Neural progenitor cell (in vitro differentiated cells): ENCODE results near the gene CSHL1. TPM values are rescaled to one million over a fixed set of nuclear protein-coding genes. Genes with fewer than 3 reads are reported as not detected.
A peak's percentile ranks its signal among the peaks of the same experiment; 100 is the strongest.
"Not testable (repeated sequence)": the region's sequence is repeated elsewhere in the genome, so short reads cannot be mapped to it uniquely, and the experiment has no call there.

ENCODE experiments used
- DNase-seq: peaks from one replicate; pipeline ENCODE4 v3.0.0-alpha.2; 2016; ENCODE audit warnings: low spot score
- H2AFZ ChIP-seq: fragments of 200-600 bp; sonication (generic); replicated peaks from 2 replicates; pipeline ENCODE4 v1.6.1; 2016; ENCODE audit warnings: antibody characterized with exemption
- H3F3A ChIP-seq: fragments of 200-600 bp; sonication (generic); 2 replicates; pipeline ENCODE4 v1.6.1; 2016; ENCODE audit warnings: antibody characterized with exemption, low read depth
- H3K27ac ChIP-seq: fragments of 200-600 bp; sonication (generic); 2 replicates; pipeline ENCODE4 v1.5.1; 2016; ENCODE audit warnings: mild to moderate bottlenecking
- H3K27me3 ChIP-seq: fragments of 200-600 bp; sonication (generic); 2 replicates; pipeline ENCODE4 v1.6.1; 2016; ENCODE audit warnings: mild to moderate bottlenecking, moderate library complexity
- H3K36me3 ChIP-seq: fragments of 200-600 bp; sonication (generic); 2 replicates; pipeline ENCODE4 v1.5.1; 2016
- H3K4me1 ChIP-seq: fragments of 200-600 bp; sonication (generic); 2 replicates; pipeline ENCODE4 v1.6.1; 2016; ENCODE audit warnings: mixed run types
- H3K4me2 ChIP-seq: fragments of 200-600 bp; sonication (generic); 2 replicates; pipeline ENCODE4 v1.6.1; 2016
- H3K4me3 ChIP-seq: fragments of 200-600 bp; sonication (generic); 2 replicates; pipeline ENCODE4 v1.5.1; 2016
- H3K79me2 ChIP-seq: fragments of 200-600 bp; sonication (generic); 2 replicates; pipeline ENCODE4 v1.6.1; 2016; ENCODE audit warnings: low read depth
- H3K9ac ChIP-seq: fragments of 200-600 bp; sonication (generic); 2 replicates; pipeline ENCODE4 v1.6.1; 2016
- H3K9me3 ChIP-seq: fragments of 200-600 bp; sonication (generic); 2 replicates; pipeline ENCODE4 v1.5.1; 2016; ENCODE audit warnings: low read depth
- H4K20me1 ChIP-seq: fragments of 200-600 bp; sonication (generic); 2 replicates; pipeline ENCODE4 v1.6.1; 2016; ENCODE audit warnings: low read depth
- H3K27ac Mint-ChIP-seq: 3 replicates; pipeline ENCODE4 v1.8.0; 2021; ENCODE audit warnings: mixed read lengths
- H3K27me3 Mint-ChIP-seq: 2 replicates; pipeline ENCODE4 v1.8.0; 2022; ENCODE audit warnings: low read depth, mild to moderate bottlenecking, inconsistent platforms, moderate library complexity, mixed read lengths; ENCODE audit not compliant: insufficient read depth
- H3K36me3 Mint-ChIP-seq: 3 replicates; pipeline ENCODE4 v1.8.0; 2021; ENCODE audit warnings: mixed read lengths
- H3K4me1 Mint-ChIP-seq: 3 replicates; pipeline ENCODE4 v1.8.0; 2021; ENCODE audit warnings: mixed read lengths
- H3K4me3 Mint-ChIP-seq: 3 replicates; pipeline ENCODE4 v1.8.0; 2021; ENCODE audit warnings: mild to moderate bottlenecking, moderate library complexity, mixed read lengths
- H3K9me3 Mint-ChIP-seq: 3 replicates; pipeline ENCODE4 v1.8.0; 2020; ENCODE audit warnings: mixed read lengths
- CTCF ChIP-seq: fragments of 200-600 bp; sonication (generic); IDR thresholded peaks from 2 replicates; pipeline ENCODE4 v1.5.1; 2017; ENCODE audit warnings: antibody characterized with exemption, mild to moderate bottlenecking
- total RNA-seq: library from RNA; depleted of rRNA; stranded (reverse); fragments of >200 nt; gene quantifications from 2 replicates; pipeline ENCODE4 v1.2.3, GENCODE V29; 2015; ENCODE audit warnings: low replicate concordance

Gene CSHL1
- total RNA-seq, 1 donor from 2014 or later: not detected

DNA sequence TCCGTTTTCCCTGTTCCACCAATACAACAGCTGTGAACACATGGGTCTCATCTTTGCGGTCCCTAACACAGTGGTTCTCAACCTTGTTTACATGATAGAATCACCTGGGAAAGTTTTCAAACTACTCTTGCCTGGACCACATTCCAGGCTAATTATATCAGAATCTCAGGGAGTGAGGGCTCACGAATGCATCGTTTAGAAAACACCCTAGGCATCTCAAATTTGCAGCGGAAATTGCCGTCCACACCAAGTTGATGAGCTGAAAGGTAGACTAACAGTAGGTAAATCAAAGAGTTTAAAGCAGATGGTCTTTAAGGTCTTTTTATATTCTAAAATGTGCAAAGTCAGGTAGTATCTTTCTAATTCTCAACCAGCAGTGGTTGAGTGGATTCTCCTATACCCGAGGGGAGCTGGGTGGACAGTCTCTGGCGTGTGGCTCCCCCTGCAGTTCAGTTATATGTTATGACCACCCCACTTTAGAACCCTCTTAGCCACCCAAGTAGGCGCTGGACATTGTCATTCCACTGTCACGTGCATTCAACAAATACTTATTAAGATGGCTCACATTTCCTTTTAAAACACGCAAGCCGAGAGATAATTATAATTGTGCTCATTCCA is 3.8 kb downstream of the CSHL1 start:
- not testable (repeated sequence) for H3K9ac ChIP-seq, H3K27ac Mint-ChIP-seq, H3K79me2 ChIP-seq, H3K4me1 Mint-ChIP-seq, H3K4me2 ChIP-seq, H3K27ac ChIP-seq, H3K4me3 Mint-ChIP-seq, H3K4me3 ChIP-seq, H3K27me3 Mint-ChIP-seq, H3K36me3 Mint-ChIP-seq, H3F3A ChIP-seq, H4K20me1 ChIP-seq, H3K4me1 ChIP-seq, H3K9me3 Mint-ChIP-seq, H3K9me3 ChIP-seq, H3K36me3 ChIP-seq, H2AFZ ChIP-seq, H3K27me3 ChIP-seq
- TF ChIP-seq CTCF: peak; percentile 53
- peak; percentile 42 for DNase-seq

DNA sequence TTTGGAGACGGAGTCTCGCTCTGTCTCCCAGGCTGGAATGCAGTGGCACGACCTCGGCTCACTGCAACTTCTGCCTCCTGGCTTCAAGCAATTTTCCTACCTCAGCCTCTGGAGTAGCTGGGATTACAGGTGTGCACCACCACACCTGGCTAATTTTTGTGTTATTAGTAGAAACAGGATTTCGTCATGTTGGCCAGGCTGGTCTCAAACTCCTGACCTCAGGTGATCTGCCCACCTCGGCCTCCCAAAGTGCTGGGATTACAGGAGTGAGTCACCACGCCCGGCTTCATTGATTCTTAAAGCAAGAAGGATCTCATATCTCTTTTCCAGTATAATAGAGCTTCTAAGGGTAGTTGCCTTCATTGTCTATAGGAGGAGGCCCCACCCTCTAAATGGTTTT is 6.3 kb downstream of the CSHL1 start:
- not testable (repeated sequence) for H3K4me3 ChIP-seq, DNase-seq, H3K27me3 ChIP-seq, H3K36me3 ChIP-seq, H2AFZ ChIP-seq, H3K4me1 Mint-ChIP-seq, H3K9me3 ChIP-seq, H3F3A ChIP-seq, H3K4me2 ChIP-seq, H4K20me1 ChIP-seq, H3K27ac Mint-ChIP-seq, H3K9me3 Mint-ChIP-seq, H3K4me3 Mint-ChIP-seq, H3K27me3 Mint-ChIP-seq, H3K27ac ChIP-seq, H3K36me3 Mint-ChIP-seq, H3K79me2 ChIP-seq, H3K4me1 ChIP-seq, H3K9ac ChIP-seq

GRCh38 chr17:63903787-63904201 is 7.3 kb downstream of the CSHL1 start:
- not testable (repeated sequence) for H3K36me3 Mint-ChIP-seq, H3K36me3 ChIP-seq, DNase-seq, H3K4me3 ChIP-seq, H2AFZ ChIP-seq, H3K27ac ChIP-seq, H3K4me3 Mint-ChIP-seq, H3K4me1 ChIP-seq, H3F3A ChIP-seq, H3K9ac ChIP-seq, H3K27me3 Mint-ChIP-seq, H3K9me3 ChIP-seq, H3K9me3 Mint-ChIP-seq, H3K79me2 ChIP-seq, H3K4me2 ChIP-seq, H4K20me1 ChIP-seq, H3K27me3 ChIP-seq, H3K4me1 Mint-ChIP-seq
- H3K27ac Mint-ChIP-seq: peak overlapping the region; percentile 90
- TF ChIP-seq CTCF: peak; percentile 62

- not testable (repeated sequence) for H3K9me3 ChIP-seq, H3K27ac ChIP-seq, H3K4me2 ChIP-seq, DNase-seq, H2AFZ ChIP-seq, H3K27me3 Mint-ChIP-seq, H3K36me3 ChIP-seq, H3K4me3 Mint-ChIP-seq, H3K79me2 ChIP-seq, H3K27ac Mint-ChIP-seq, H3K9ac ChIP-seq, H3K4me3 ChIP-seq, H3K36me3 Mint-ChIP-seq, H3K27me3 ChIP-seq, H3K4me1 ChIP-seq, H3F3A ChIP-seq, H4K20me1 ChIP-seq, H3K4me1 Mint-ChIP-seq, H3K9me3 Mint-ChIP-seq
Measured at GRCh38 chr17:63901971-63902370, 9.1 kb downstream of the CSHL1 start.

GRCh38 chr17:63898899-63899798 is 11.9 kb downstream of the CSHL1 start:
- H3K36me3 Mint-ChIP-seq, H3K4me2 ChIP-seq, DNase-seq, H3K9ac ChIP-seq, H3K9me3 Mint-ChIP-seq, H3K27me3 ChIP-seq, H3K79me2 ChIP-seq, H3F3A ChIP-seq, H3K27me3 Mint-ChIP-seq, H4K20me1 ChIP-seq, H3K4me1 ChIP-seq, H3K4me3 ChIP-seq, H2AFZ ChIP-seq, H3K27ac Mint-ChIP-seq, H3K27ac ChIP-seq, H3K9me3 ChIP-seq, H3K4me3 Mint-ChIP-seq, H3K36me3 ChIP-seq, H3K4me1 Mint-ChIP-seq: not testable (repeated sequence)

DNA sequence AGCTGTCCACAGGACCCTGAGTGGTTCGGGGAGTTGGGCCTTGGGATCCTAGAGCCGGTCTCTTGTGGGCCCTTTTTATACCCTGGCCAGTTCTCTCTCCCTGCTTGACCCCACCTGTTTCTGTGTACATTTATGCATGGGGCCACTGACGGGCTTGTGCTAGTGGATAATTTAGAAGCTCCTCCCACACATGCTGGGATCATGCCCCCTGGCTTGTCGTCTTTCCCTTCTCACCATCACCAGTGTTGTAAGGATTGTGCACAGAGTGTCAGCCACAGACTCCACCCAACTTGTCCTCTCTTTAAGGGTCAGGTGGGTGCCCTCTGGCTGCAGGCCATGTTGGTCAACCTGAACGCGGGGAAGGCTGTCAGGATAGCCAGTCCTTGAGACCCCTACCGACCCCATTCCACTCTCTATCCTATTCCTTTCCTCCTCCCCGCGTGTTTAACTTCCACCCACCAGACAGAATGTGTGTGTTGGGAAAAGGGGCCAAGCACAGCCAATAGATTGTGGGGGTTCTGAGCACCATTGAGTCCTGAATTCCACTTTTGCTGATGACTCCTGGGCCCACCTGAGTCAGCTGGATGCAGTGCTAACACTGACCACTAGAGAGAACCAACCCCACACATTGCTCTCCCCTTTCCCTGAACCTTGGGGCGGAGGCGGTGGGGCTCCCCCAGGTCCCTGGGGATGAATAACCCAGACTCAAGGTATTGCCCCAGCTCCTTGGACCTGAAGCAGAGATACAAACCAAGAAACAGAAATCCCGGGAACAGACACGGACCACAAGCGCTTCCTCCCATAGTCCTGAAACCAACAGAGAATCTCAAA is 14.3 kb downstream of the CSHL1 start, which contains the start of gene CSH1:
Gene CSH1, minus strand, starts transcription at position 51 of the 831 bp plus-strand sequence. CDS start 63 bp downstream, outside the sequence.
- H3K27ac ChIP-seq, H3K4me2 ChIP-seq, H3K36me3 Mint-ChIP-seq, H3K9me3 Mint-ChIP-seq, H3K79me2 ChIP-seq, H3K36me3 ChIP-seq, H3K4me3 ChIP-seq, H3K9me3 ChIP-seq, DNase-seq, H3K27me3 ChIP-seq, H3K4me3 Mint-ChIP-seq, H3K4me1 ChIP-seq, H3K4me1 Mint-ChIP-seq, H4K20me1 ChIP-seq, H3F3A ChIP-seq, H3K9ac ChIP-seq, H3K27ac Mint-ChIP-seq, H2AFZ ChIP-seq, H3K27me3 Mint-ChIP-seq: not testable (repeated sequence)
